Mucosa of rectum (tissue), 2 donors: Measurements from ENCODE around the gene RRAS.

Source experiments
- H3K27ac ChIP-seq, 2 donors: one replicate each; pipeline ENCODE4 v1.7.0; 2013; ENCODE audit warnings: inconsistent platforms in 2 of 2, low read depth in 2 of 2, low read length in 2 of 2
- H3K27me3 ChIP-seq, 2 donors: one replicate each; pipeline ENCODE4 v1.7.0; 2013; ENCODE audit warnings: low read length in 2 of 2; ENCODE audit not compliant: control insufficient read depth in 2 of 2, insufficient read depth in 2 of 2
- H3K36me3 ChIP-seq, 2 donors: one replicate each; pipeline ENCODE4 v1.7.0; 2013; ENCODE audit warnings: low read length in 2 of 2; ENCODE audit not compliant: control insufficient read depth in 2 of 2, insufficient read depth in 2 of 2
- H3K4me1 ChIP-seq, 2 donors: one replicate each; pipeline ENCODE4 v1.7.0; 2013; ENCODE audit warnings: low read length in 2 of 2, mild to moderate bottlenecking in 1 of 2; ENCODE audit not compliant: control insufficient read depth in 2 of 2, insufficient read depth in 2 of 2
- H3K4me3 ChIP-seq, 2 donors: one replicate each; pipeline ENCODE4 v1.7.0; 2013; ENCODE audit warnings: low read length in 2 of 2
- H3K9ac ChIP-seq, 2 donors: one replicate each; pipeline ENCODE4 v1.7.0; 2013; ENCODE audit warnings: low read length in 2 of 2, low read depth in 1 of 2, mild to moderate bottlenecking in 1 of 2
- H3K9me3 ChIP-seq, 2 donors: one replicate each; pipeline ENCODE4 v1.7.0; 2013; ENCODE audit warnings: low read length in 2 of 2; ENCODE audit not compliant: control insufficient read depth in 2 of 2
- donor health status: healthy.
- donor health status: Normal muscosa, but diverticular disease.

Gene RRAS

DNA sequence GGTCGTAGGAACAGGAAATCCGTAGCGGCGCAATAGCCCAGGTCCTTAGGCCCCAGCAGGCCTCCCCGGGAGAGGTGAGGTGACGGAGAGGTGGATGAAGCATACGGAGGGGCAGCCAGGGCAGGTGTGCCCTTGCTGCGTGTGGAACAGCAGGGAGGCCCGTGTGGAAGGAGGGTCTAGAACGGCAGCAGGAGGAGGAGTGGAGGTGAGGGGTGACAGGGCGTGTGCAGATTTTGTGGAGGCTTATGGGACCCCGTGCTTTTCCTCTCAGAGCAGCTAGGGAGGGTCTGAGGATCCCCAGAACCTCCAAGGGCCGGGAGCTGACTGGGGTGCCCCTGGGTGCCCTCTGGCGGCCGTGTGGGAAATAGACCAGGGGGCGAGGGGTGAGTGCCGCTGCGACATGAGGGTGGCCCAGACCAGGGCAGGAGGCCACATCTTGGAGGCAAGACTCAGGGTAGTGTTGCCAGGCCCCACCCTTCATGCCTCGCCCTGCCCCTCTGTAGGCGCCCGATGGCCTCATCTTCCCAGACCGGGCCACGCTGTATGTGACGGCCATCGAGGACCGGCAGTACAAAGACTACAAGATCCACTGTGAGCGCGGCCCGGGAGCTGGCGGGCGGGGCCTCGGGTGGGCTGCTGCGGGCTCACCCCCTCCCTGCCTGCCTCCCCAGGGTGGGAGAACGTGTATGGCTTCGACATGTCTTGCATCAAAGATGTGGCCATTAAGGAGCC, 44.5 kb upstream of the RRAS start:
- Histone ChIP-seq H3K27ac (no peak overlapping the region), H3K27me3 (no peaks in the 10 kb centered on the region), H3K36me3 (peaks cover 20 to 30% of the 10 kb centered on the region in 2 donors), H3K4me3 (no peak overlapping the region), H3K9ac (no peak overlapping the region), H3K4me1 (peaks cover 8 to 10% of the 10 kb centered on the region in 2 donors), H3K9me3 (no peaks in the 10 kb centered on the region)

DNA sequence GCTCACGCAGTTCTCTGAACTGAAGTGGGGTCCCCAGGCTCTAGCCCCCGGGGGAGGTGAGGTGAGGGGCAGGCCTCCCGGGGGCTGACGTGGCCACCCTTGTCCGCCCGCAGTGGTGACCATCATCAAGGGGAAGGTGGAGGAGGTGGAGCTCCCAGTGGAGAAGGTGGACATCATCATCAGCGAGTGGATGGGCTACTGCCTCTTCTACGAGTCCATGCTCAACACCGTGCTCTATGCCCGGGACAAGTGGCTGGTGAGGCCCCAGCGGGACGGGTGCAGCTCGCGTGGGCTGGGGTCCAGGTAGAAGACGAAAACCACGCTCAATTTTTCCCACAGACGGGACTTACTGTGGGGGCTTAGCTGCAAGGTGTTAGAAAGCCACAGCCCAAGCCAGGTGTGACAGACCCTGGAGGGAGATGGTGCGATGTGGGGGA, 43.9 kb upstream of the RRAS start:
- no peak overlapping the region for H3K9ac ChIP-seq
- peaks cover 8 to 12% of the 10 kb centered on the region in 2 donors for H3K4me1 ChIP-seq
- H3K36me3 ChIP-seq = peaks cover 20 to 30% of the 10 kb centered on the region in 2 donors
- H3K9me3 ChIP-seq = no peaks in the 10 kb centered on the region
- no peaks in the 10 kb centered on the region for H3K27me3 ChIP-seq
- H3K4me3 ChIP-seq = no peak overlapping the region
- H3K27ac ChIP-seq = no peak overlapping the region

- Histone ChIP-seq H3K36me3 (peaks cover 20 to 30% of the 10 kb centered on the region in 2 donors), H3K4me1 (peaks cover 12 to 15% of the 10 kb centered on the region in 2 donors), H3K4me3 (no peak overlapping the region), H3K27ac (no peak overlapping the region), H3K9me3 (no peaks in the 10 kb centered on the region), H3K27me3 (no peaks in the 10 kb centered on the region), H3K9ac (no peak overlapping the region)
Observed at GRCh38 chr19:49682274-49682673, 42.3 kb upstream of the RRAS start.

DNA sequence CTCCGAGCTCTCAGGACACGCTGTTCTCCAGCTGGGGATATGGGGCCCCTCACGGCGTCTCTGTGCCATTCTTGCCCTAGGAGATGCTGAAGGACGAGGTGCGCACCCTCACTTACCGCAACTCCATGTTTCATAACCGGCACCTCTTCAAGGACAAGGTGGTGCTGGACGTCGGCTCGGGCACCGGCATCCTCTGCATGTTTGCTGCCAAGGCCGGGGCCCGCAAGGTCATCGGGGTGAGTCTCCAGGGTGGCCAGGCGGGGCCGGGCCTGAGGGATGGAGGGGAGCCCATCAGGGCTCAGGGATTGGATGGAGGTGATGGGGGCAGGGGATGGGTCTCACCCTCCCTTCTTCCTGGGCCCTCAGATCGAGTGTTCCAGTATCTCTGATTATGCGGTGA, 41.9 kb upstream of the RRAS start:
- peaks cover 12 to 15% of the 10 kb centered on the region in 2 donors for H3K4me1 ChIP-seq
- no peak overlapping the region for H3K4me3 ChIP-seq
- peaks cover 20 to 30% of the 10 kb centered on the region in 2 donors for H3K36me3 ChIP-seq
- H3K9ac ChIP-seq = no peak overlapping the region
- H3K27me3 ChIP-seq = no peaks in the 10 kb centered on the region
- H3K27ac ChIP-seq = no peak overlapping the region
- no peaks in the 10 kb centered on the region for H3K9me3 ChIP-seq

GRCh38 chr19:49680421-49681351, 40.7 kb upstream of the RRAS start:
- H3K27me3 ChIP-seq = no peaks in the 10 kb centered on the region
- peaks cover 13 to 24% of the 10 kb centered on the region in 2 donors for H3K36me3 ChIP-seq
- peak overlapping the region in 1 of 2 donors; percentile 48 for H3K27ac ChIP-seq
- peaks cover 15 to 16% of the 10 kb centered on the region in 2 donors for H3K4me1 ChIP-seq
- peak overlapping the region in 1 of 2 donors; percentile 26 for H3K4me3 ChIP-seq
- H3K9ac ChIP-seq = peak overlapping the region in 1 of 2 donors; percentile 35
- H3K9me3 ChIP-seq = no peaks in the 10 kb centered on the region

GRCh38 chr19:49679771-49680413, 39.9 kb upstream of the RRAS start:
- no peak overlapping the region for H3K4me3 ChIP-seq
- peaks cover 15 to 16% of the 10 kb centered on the region in 2 donors for H3K4me1 ChIP-seq

DNA sequence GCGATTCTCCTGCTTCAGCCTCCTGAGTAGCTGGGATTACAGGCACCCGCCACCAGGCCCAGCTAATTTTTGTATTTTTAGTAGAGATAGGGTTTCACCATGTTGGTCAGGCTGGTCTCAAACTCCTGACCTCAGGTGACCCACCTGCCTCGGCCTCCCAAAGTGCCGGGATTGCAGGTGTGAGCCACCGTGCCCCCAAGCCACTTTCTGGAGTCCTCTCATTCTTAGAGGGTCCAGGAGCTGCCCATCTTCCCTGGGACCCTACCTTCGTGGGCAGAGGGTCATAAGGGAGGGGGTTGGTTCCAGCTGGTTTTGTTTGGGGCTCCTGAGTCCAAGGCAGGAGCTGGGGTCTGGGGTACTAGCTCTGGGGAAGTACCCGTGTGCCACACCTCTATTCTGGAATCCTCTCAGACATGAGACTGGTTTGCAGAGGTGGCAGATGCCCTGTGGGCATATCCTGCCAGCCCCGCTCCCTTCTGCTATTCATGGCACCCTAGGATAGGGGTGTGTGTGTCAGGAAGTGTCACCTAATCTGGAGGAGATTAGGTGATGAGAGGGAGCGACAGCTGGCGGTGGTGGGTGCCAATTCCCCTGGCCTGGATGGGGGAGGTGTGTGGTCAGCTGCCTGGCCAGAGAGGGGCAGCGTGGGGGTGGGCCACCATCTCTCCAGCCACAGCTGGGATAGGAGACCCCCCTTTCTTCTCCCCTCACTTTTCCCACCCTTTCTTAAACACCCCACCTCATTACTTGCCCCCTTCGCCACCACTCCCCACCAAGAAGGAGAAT, 39.2 kb upstream of the RRAS start:
- Histone ChIP-seq H3K4me1 (peaks cover 15 to 16% of the 10 kb centered on the region in 2 donors), H3K9me3 (no peaks in the 10 kb centered on the region), H3K27ac (no peak overlapping the region), H3K27me3 (no peaks in the 10 kb centered on the region), H3K36me3 (peaks cover 13 to 16% of the 10 kb centered on the region in 2 donors), H3K4me3 (no peak overlapping the region), H3K9ac (no peak overlapping the region)

More at GRCh38 chr19:49679771-49680413, 39.9 kb upstream of the RRAS start:
- no peaks in the 10 kb centered on the region for H3K9me3 ChIP-seq
- no peak overlapping the region for H3K9ac ChIP-seq
- H3K27ac ChIP-seq = peak overlapping the region in 1 of 2 donors; percentile 48
- H3K36me3 ChIP-seq = peaks cover 13 to 19% of the 10 kb centered on the region in 2 donors
- H3K27me3 ChIP-seq = no peaks in the 10 kb centered on the region

DNA sequence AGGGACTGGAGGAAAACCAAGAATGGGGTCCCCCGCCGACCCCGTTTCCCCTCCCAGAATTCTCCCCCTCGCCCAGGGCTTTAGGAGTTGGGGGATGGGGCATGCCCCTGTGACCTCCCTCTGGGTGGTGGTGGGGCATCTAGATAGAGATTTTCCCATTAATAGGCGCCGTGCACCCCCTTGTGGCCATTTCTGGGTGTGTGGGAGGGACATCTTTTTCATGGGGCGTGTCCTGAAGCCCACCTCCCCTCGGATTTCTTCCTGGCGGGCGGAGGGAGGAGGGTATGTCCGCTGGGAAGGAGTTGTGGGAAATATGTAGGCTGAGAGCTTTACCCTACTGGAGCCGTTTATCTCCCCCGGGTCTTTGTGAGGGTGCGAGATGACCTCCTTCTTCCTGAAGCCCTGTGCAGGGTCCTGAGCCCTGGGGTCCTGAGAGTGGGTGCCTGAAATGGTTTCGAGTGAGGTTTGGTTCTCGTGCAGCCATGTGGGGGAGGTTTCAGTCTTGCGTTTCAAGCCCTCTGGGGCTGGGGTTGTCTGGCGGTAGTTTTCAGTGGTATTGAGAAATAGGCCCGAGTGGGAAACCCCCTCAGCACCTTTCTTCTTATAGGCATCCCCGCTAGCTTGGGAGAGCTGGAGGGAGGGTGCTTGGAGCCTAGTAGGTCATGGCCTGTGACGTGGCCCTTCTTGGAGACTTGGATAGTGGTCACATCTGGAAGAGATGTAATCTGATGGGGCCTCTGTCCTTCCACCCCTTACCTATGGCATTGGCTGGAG, 38.1 kb upstream of the RRAS start:
- Histone ChIP-seq H3K4me1 (peaks cover 15 to 16% of the 10 kb centered on the region in 2 donors), H3K27me3 (no peaks in the 10 kb centered on the region), H3K27ac (peak overlapping the region; percentile 85 to 91), H3K9me3 (no peaks in the 10 kb centered on the region), H3K36me3 (peaks cover 9 to 10% of the 10 kb centered on the region in 2 donors), H3K9ac (peak overlapping the region; percentile 44 to 95), H3K4me3 (peak overlapping the region; percentile 90 to 93)
